ENCODE measurements around the gene C11orf65. TPM values are rescaled to one million over a fixed set of nuclear protein-coding genes. Genes with fewer than 3 reads are reported as not detected.

The C11orf65 gene
- total and polyA plus RNA-seq, 2 donors (not counting 1 experiment from before 2014, with no cell fraction given) = 0.25 to 1.4 TPM

DNA sequence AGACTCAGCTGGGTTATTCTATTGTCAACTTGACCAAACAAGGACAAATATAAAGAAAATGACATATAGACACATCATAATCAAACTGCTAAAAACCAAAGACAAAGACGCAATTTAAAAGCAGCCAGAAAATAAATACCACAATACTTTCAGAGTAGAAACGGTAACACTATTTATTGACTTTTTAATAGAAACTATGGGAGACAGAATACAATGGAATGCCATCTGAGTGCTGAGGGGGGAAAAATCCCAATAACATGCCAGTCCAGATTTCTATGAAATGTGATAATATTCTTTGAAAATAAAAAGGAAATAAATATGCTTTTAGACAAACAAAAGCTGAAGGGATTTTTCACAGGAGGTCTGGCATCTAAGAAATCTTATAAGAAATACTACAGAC, 30.7 kb downstream of the C11orf65 start:
- no peak overlapping the region for H3K9ac ChIP-seq (ENCODE audit: low read length)
- H3K9me3 Mint-ChIP-seq (ENCODE audit: insufficient read depth) = peaks cover 2% of the 10 kb centered on the region
- no CpG with 5 or more reads among the region's 2 CpGs for WGBS (ENCODE audit: insufficient coverage)
- no peak overlapping the region for H2AFZ ChIP-seq (ENCODE audit: insufficient read depth, low read depth, low read length, poor library complexity, severe bottlenecking)
- intact Hi-C loops (cut with micrococcal nuclease) = no loop called here
- no peak overlapping the region for H3K4me2 ChIP-seq (replicated peaks; ENCODE audit: low read depth, low read length, poor library complexity, severe bottlenecking)
- H3K4me3 Mint-ChIP-seq = no peak overlapping the region
- H3K79me2 ChIP-seq (ENCODE audit: control insufficient read depth, insufficient read depth, low read length) = no peaks in the 10 kb centered on the region
- no peaks in the 10 kb centered on the region for H4K20me1 ChIP-seq (ENCODE audit: control insufficient read depth, insufficient read depth, low read length, poor library complexity, severe bottlenecking)
- ChIA-PET POLR2A (no interaction called here), CTCF (no interaction called here)
- H3K4me1 ChIP-seq (ENCODE audit: control insufficient read depth in 2 of 2, insufficient read depth in 2 of 2, low read length in 2 of 2) = no peaks in the 10 kb centered on the region
- H3K4me3 ChIP-seq (ENCODE audit: control extremely low read depth in 1 of 5, extremely low read depth in 1 of 5, insufficient read depth in 1 of 5, low read depth in 2 of 5, low read length in 4 of 5) = no peak overlapping the region
- H3K9me3 ChIP-seq (ENCODE audit: control extremely low read depth in 1 of 3, control insufficient read depth in 2 of 3, insufficient read depth in 1 of 3, low read length in 2 of 3) = peaks cover 0 to 11% (median 3%) of the 10 kb centered on the region in 3 donors
- ATAC-seq (ENCODE audit: low read depth) = no peak
- H3K27ac ChIP-seq (ENCODE audit: low read length in 2 of 2) = no peak overlapping the region
- H3K4me1 Mint-ChIP-seq = no peaks in the 10 kb centered on the region
- H3K27me3 ChIP-seq (replicated peaks in 1 of 4; ENCODE audit: control extremely low read depth in 1 of 4, control insufficient read depth in 3 of 4, insufficient read depth in 4 of 4, low read length in 3 of 4) = peaks cover 0 to 2% (median 0%) of the 10 kb centered on the region in 4 experiments
- H3K27me3 Mint-ChIP-seq = no peaks in the 10 kb centered on the region
- no peak overlapping the region for H3K27ac Mint-ChIP-seq
- no peak for TF ChIP-seq CTCF (IDR thresholded peaks at IDR 0.05)
- TF ChIP-seq EZH2 (IDR thresholded peaks at IDR 0.05; ENCODE audit: borderline replicate concordance, insufficient read depth, low read depth, low read length, poor library complexity, severe bottlenecking) = no peak
- no peaks in the 10 kb centered on the region for H3K36me3 ChIP-seq (replicated peaks in 1 of 2; ENCODE audit: control extremely low read depth in 1 of 2, control insufficient read depth in 1 of 2, extremely low read depth in 1 of 2, insufficient read depth in 2 of 2, low read length in 1 of 2)
- DNase-seq = no peak

DNA sequence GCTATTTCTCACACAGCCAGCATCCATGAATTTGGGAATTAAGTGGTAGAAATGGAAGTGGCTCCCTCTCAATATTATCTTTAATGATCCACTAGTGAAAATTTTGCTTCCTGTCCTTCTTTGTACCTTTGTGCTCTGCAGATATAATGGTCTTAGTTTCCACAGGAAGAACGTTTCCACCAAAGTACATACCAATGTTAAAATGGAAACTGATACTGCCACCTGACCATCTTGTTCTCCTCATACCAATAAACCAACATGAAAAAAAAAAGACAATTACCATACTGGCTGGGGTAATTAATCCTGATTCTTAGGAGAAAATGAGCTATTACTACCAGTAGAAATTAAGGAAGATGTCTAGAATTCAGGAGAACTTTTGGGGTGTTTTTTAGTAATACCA, 32.3 kb downstream of the C11orf65 start:
- intact Hi-C loops (cut with micrococcal nuclease) = no loop called here
- no peaks in the 10 kb centered on the region for H3K79me2 ChIP-seq (ENCODE audit: control insufficient read depth, insufficient read depth, low read length)
- H3K36me3 ChIP-seq (replicated peaks in 1 of 2; ENCODE audit: control extremely low read depth in 1 of 2, control insufficient read depth in 1 of 2, extremely low read depth in 1 of 2, insufficient read depth in 2 of 2, low read length in 1 of 2) = no peaks in the 10 kb centered on the region
- no peak overlapping the region for H3K27ac ChIP-seq (ENCODE audit: low read length in 2 of 2)
- no peak for DNase-seq
- no peaks in the 10 kb centered on the region for H4K20me1 ChIP-seq (ENCODE audit: control insufficient read depth, insufficient read depth, low read length, poor library complexity, severe bottlenecking)
- H3K4me2 ChIP-seq (replicated peaks; ENCODE audit: low read depth, low read length, poor library complexity, severe bottlenecking) = no peak overlapping the region
- ChIA-PET CTCF (no interaction called here), POLR2A (no interaction called here)
- no peak overlapping the region for H3K27ac Mint-ChIP-seq
- H3K4me3 Mint-ChIP-seq = no peak overlapping the region
- no peaks in the 10 kb centered on the region for H3K27me3 Mint-ChIP-seq
- H3K4me1 Mint-ChIP-seq = no peaks in the 10 kb centered on the region
- H3K9me3 ChIP-seq (ENCODE audit: control extremely low read depth in 1 of 3, control insufficient read depth in 2 of 3, insufficient read depth in 1 of 3, low read length in 2 of 3) = peaks cover 0 to 3% (median 0%) of the 10 kb centered on the region in 3 donors
- no peak overlapping the region for H2AFZ ChIP-seq (ENCODE audit: insufficient read depth, low read depth, low read length, poor library complexity, severe bottlenecking)
- no CpG with 5 or more reads among the region's 1 CpG for WGBS (ENCODE audit: insufficient coverage)
- TF ChIP-seq CTCF (IDR thresholded peaks at IDR 0.05) (no peak), EZH2 (IDR thresholded peaks at IDR 0.05; ENCODE audit: borderline replicate concordance, insufficient read depth, low read depth, low read length, poor library complexity, severe bottlenecking) (no peak)
- H3K9ac ChIP-seq (ENCODE audit: low read length) = no peak overlapping the region
- no peak overlapping the region for H3K4me3 ChIP-seq (ENCODE audit: control extremely low read depth in 1 of 5, extremely low read depth in 1 of 5, insufficient read depth in 1 of 5, low read depth in 2 of 5, low read length in 4 of 5)
- peaks cover 0 to 2% (median 0%) of the 10 kb centered on the region in 4 experiments for H3K27me3 ChIP-seq (replicated peaks in 1 of 4; ENCODE audit: control extremely low read depth in 1 of 4, control insufficient read depth in 3 of 4, insufficient read depth in 4 of 4, low read length in 3 of 4)
- no peak for ATAC-seq (ENCODE audit: low read depth)
- no peaks in the 10 kb centered on the region for H3K4me1 ChIP-seq (ENCODE audit: control insufficient read depth in 2 of 2, insufficient read depth in 2 of 2, low read length in 2 of 2)
- peaks cover 2% of the 10 kb centered on the region for H3K9me3 Mint-ChIP-seq (ENCODE audit: insufficient read depth)
